Panc1 (cell line): Measurements from ENCODE around the gene SMURF1.

ENCODE experiments used
- POLR2AphosphoS5 ChIP-seq: IDR thresholded peaks from 2 replicates; pipeline ENCODE4 v1.6.1; 2012; ENCODE audit warnings: mild to moderate bottlenecking, low read depth, low read length, moderate library complexity
- SIN3A ChIP-seq: IDR thresholded peaks from 2 replicates; pipeline ENCODE4 v1.6.1; 2012; ENCODE audit warnings: low read depth, mild to moderate bottlenecking, low read length, moderate library complexity, borderline replicate concordance; ENCODE audit not compliant: insufficient read depth
- TF ChIP-seq, protein P1 (sequence below): fragments of 450-650 bp; IDR thresholded peaks from 2 replicates; pipeline ENCODE4 v1.5.1; 2017; ENCODE audit warnings: mild to moderate bottlenecking

DNA sequence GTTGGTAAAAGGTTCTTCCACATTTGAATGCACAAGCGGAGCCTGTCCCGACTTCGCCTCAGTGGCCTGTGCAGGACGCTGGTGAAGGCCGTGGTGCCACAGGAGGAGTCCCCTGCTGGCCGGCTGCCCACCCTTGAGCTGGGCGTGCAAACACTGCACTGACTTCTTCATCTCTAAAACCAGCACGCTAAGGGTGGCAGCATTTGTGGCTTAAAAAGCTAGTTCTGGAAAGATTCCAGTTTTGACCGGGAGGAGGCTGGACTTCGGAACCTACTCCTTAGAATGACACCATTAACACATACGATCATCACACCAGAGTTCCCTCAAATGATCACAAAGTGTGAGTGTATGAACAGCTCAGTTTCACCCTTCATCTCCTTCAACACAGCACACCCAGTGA is 102.4 kb downstream of the SMURF1 start:
- TF ChIP-seq, protein P1, sequence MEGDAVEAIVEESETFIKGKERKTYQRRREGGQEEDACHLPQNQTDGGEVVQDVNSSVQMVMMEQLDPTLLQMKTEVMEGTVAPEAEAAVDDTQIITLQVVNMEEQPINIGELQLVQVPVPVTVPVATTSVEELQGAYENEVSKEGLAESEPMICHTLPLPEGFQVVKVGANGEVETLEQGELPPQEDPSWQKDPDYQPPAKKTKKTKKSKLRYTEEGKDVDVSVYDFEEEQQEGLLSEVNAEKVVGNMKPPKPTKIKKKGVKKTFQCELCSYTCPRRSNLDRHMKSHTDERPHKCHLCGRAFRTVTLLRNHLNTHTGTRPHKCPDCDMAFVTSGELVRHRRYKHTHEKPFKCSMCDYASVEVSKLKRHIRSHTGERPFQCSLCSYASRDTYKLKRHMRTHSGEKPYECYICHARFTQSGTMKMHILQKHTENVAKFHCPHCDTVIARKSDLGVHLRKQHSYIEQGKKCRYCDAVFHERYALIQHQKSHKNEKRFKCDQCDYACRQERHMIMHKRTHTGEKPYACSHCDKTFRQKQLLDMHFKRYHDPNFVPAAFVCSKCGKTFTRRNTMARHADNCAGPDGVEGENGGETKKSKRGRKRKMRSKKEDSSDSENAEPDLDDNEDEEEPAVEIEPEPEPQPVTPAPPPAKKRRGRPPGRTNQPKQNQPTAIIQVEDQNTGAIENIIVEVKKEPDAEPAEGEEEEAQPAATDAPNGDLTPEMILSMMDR: no peak
- TF ChIP-seq SIN3A (no peak), POLR2AphosphoS5 (no peak)
